GM23338 (cell line): Measurements from ENCODE around the gene NRP2. TPM values are rescaled to one million over a fixed set of nuclear protein-coding genes. Genes with fewer than 3 reads are reported as not detected.

Experiments used
- ATAC-seq: fragments of 200-7000 bp; cut with Tn5 transposase; 3 replicates; pipeline ENCODE4 v1.9.1; 2020
- DNase-seq: peaks from one replicate; pipeline ENCODE4 v3.0.0-alpha.2; 2015; ENCODE audit warnings: low spot score
- H2AFZ ChIP-seq: fragments of 200-600 bp; sonication (generic); 2 replicates; pipeline ENCODE4 v1.8.0; 2016; ENCODE audit warnings: antibody characterized with exemption, mild to moderate bottlenecking, moderate library complexity
- H3F3A ChIP-seq: fragments of 200-600 bp; sonication (generic); replicated peaks from 2 replicates; pipeline ENCODE4 v1.8.0; 2017; ENCODE audit warnings: antibody characterized with exemption, mixed run types, low read depth
- H3K27ac ChIP-seq: fragments of 200-600 bp; sonication (generic); 2 replicates; pipeline ENCODE4 v1.6.1; 2016; ENCODE audit warnings: low read depth
- H3K27me3 ChIP-seq: fragments of 200-600 bp; sonication (generic); 2 replicates; pipeline ENCODE4 v1.8.0; 2016; ENCODE audit warnings: mild to moderate bottlenecking, mixed run types, moderate library complexity; ENCODE audit not compliant: insufficient read depth
- H3K36me3 ChIP-seq: fragments of 200-600 bp; sonication (generic); 2 replicates; pipeline ENCODE4 v1.8.0; 2016; ENCODE audit warnings: mild to moderate bottlenecking; ENCODE audit not compliant: insufficient read depth
- H3K4me1 ChIP-seq: fragments of 200-600 bp; sonication (generic); 2 replicates; pipeline ENCODE4 v1.8.0; 2016; ENCODE audit warnings: mild to moderate bottlenecking, moderate library complexity; ENCODE audit not compliant: insufficient read depth
- H3K4me2 ChIP-seq: fragments of 200-600 bp; sonication (generic); 2 replicates; pipeline ENCODE4 v1.7.1; 2017; ENCODE audit warnings: mixed run types
- H3K4me3 ChIP-seq: fragments of 200-600 bp; sonication (generic); 2 replicates; pipeline ENCODE4 v1.6.1; 2016; ENCODE audit warnings: mixed run types
- H3K79me2 ChIP-seq: fragments of 200-600 bp; sonication (generic); replicated peaks from 2 replicates; pipeline ENCODE4 v1.8.0; 2017; ENCODE audit warnings: mild to moderate bottlenecking; ENCODE audit not compliant: insufficient read depth
- H3K9me2 ChIP-seq: fragments of 200-600 bp; sonication (generic); 2 replicates; pipeline ENCODE4 v1.8.0; 2017; ENCODE audit not compliant: insufficient read depth
- H4K20me1 ChIP-seq: fragments of 200-600 bp; sonication (generic); replicated peaks from 2 replicates; pipeline ENCODE4 v1.8.0; 2017; ENCODE audit warnings: mild to moderate bottlenecking; ENCODE audit not compliant: insufficient read depth
- H3K27ac Mint-ChIP-seq: 2 replicates; pipeline ENCODE4 v1.8.0; 2020; ENCODE audit warnings: inconsistent platforms, mild to moderate bottlenecking, moderate library complexity, mixed read lengths
- H3K27me3 Mint-ChIP-seq: 3 replicates; pipeline ENCODE4 v1.8.0; 2022; ENCODE audit warnings: low read depth, mild to moderate bottlenecking, moderate library complexity, mixed read lengths, inconsistent platforms; ENCODE audit not compliant: insufficient read depth, poor library complexity
- H3K36me3 Mint-ChIP-seq: 3 replicates; pipeline ENCODE4 v1.8.0; 2021; ENCODE audit warnings: low read depth, mild to moderate bottlenecking, inconsistent platforms, moderate library complexity, mixed read lengths
- H3K4me1 Mint-ChIP-seq: 3 replicates; pipeline ENCODE4 v1.8.0; 2020; ENCODE audit warnings: mild to moderate bottlenecking, inconsistent platforms, mixed read lengths
- H3K4me3 Mint-ChIP-seq: 3 replicates; pipeline ENCODE4 v1.8.0; 2021; ENCODE audit warnings: moderate library complexity, mild to moderate bottlenecking, inconsistent platforms, mixed read lengths
- H3K9me3 Mint-ChIP-seq: 3 replicates; pipeline ENCODE4 v1.8.0; 2020; ENCODE audit warnings: moderate library complexity, mild to moderate bottlenecking, inconsistent platforms, mixed read lengths
- CREB1 ChIP-seq: fragments of 250-450 bp; sonication (Bioruptor Pico); IDR thresholded peaks from 2 replicates; pipeline ENCODE4 v1.5.0; 2020; ENCODE audit warnings: low read depth, mild to moderate bottlenecking, moderate library complexity
- EZH2 ChIP-seq: fragments of 200-600 bp; sonication (generic); IDR thresholded peaks from one replicate; pipeline ENCODE4 v1.8.0; 2017; ENCODE audit warnings: antibody characterized with exemption, mild to moderate bottlenecking, low read depth; ENCODE audit not compliant: unreplicated experiment
- EZH2phosphoT487 ChIP-seq: fragments of 200-600 bp; sonication (generic); IDR thresholded peaks from one replicate; pipeline ENCODE4 v1.8.1; 2018; ENCODE audit warnings: antibody characterized with exemption; ENCODE audit not compliant: unreplicated experiment
- JUNB ChIP-seq: IDR thresholded peaks from one replicate; pipeline ENCODE4 v1.6.1; 2016; ENCODE audit warnings: antibody characterized with exemption; ENCODE audit not compliant: unreplicated experiment
- NANOG ChIP-seq: IDR thresholded peaks from 2 replicates; pipeline ENCODE4 v1.6.1; 2016; ENCODE audit warnings: antibody characterized with exemption, borderline replicate concordance
- POLR2AphosphoS5 ChIP-seq: IDR thresholded peaks from 2 replicates; pipeline ENCODE4 v1.6.1; 2016; ENCODE audit warnings: antibody characterized with exemption, low read depth
- ZNF114 ChIP-seq: fragments of 250-450 bp; sonication (Bioruptor Pico); IDR thresholded peaks from 2 replicates; pipeline ENCODE4 v1.5.0; 2020; ENCODE audit warnings: mild to moderate bottlenecking, moderate library complexity
- polyA plus RNA-seq: library from polyadenylated mRNA; unstranded; fragments of >200 nt; fragmentation: Nextera tagmentation; extraction: Ambion mirVana; gene quantifications from 2 replicates; pipeline ENCODE4 v1.2.1, GENCODE V29; 2016
- total RNA-seq: library from RNA; depleted of rRNA; stranded (reverse); fragments of >200 nt; shearing (Covaris generic); gene quantifications from 2 replicates; pipeline ENCODE4 v1.2.3, GENCODE V29; 2014
- TF ChIP-seq, protein P1 (sequence below): IDR thresholded peaks from 2 replicates; pipeline ENCODE4 v1.6.1; 2016; ENCODE audit warnings: antibody characterized with exemption
- TF ChIP-seq, protein P2 (sequence below): fragments of 250-450 bp; sonication (Bioruptor Pico); IDR thresholded peaks from 2 replicates; pipeline ENCODE4 v1.5.0; 2020; ENCODE audit warnings: mild to moderate bottlenecking, moderate library complexity
- TF ChIP-seq, protein P3 (sequence below), 2 experiments: fragments of 200-600 bp in 1 of 2; sonication (generic) in 1 of 2; conservative IDR thresholded peaks; 2 replicates each; pipeline versions ENCODE4 v1.5.1 to v1.6.1; 2016 to 2017; ENCODE audit warnings: antibody characterized with exemption in 2 of 2, low read depth in 2 of 2, mild to moderate bottlenecking in 2 of 2, moderate library complexity in 1 of 2

Gene NRP2
- total and polyA plus RNA-seq, 2 experiments from 2014 or later, result 18.4 to 22.0 TPM

DNA sequence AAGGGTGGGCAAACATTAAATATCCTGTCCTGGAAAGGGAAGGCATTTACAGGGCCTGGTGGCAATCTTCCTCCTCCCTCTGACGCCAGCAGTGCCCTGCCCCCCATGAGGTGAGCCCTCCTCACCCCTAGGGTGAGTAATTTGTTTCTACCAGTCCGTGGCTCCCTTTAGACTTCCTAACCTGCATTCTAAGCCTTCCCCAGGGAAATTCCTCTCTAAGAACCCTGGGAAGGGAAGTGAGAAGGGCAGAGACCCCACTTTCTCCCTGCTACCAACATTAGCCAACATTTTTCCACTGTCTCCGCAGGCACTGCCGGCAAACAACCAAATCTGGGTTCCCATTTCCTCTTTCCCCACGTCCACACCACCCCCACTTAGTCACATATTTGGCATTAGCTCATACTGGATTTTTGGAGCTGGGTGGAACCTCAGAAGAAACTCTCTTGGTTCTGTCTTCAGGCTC is 69.3 kb downstream of the NRP2 start:
- no peak overlapping the region for H3K4me3 Mint-ChIP-seq
- H3K79me2 ChIP-seq, result no peaks in the 10 kb centered on the region
- no peaks in the 10 kb centered on the region for H3K9me3 Mint-ChIP-seq
- peaks cover 14% of the 10 kb centered on the region for H3K9me2 ChIP-seq
- no peak overlapping the region for H3K27ac ChIP-seq
- TF ChIP-seq EZH2phosphoT487 (no peak), POLR2AphosphoS5 (no peak), ZNF114 (CRISPR knock-in tag) (no peak), JUNB (no peak), EZH2 (no peak)
- TF ChIP-seq, protein P1, sequence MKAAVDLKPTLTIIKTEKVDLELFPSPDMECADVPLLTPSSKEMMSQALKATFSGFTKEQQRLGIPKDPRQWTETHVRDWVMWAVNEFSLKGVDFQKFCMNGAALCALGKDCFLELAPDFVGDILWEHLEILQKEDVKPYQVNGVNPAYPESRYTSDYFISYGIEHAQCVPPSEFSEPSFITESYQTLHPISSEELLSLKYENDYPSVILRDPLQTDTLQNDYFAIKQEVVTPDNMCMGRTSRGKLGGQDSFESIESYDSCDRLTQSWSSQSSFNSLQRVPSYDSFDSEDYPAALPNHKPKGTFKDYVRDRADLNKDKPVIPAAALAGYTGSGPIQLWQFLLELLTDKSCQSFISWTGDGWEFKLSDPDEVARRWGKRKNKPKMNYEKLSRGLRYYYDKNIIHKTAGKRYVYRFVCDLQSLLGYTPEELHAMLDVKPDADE, result no peak
- peaks cover 29% of the 10 kb centered on the region for H3K36me3 Mint-ChIP-seq
- H3K27me3 Mint-ChIP-seq, result no peaks in the 10 kb centered on the region
- no peak overlapping the region for H3K4me3 ChIP-seq
- no peak for DNase-seq
- ATAC-seq, result no peak
- H2AFZ ChIP-seq, result no peak overlapping the region
- H3K27me3 ChIP-seq, result no peaks in the 10 kb centered on the region
- H3K4me1 ChIP-seq, result peaks cover 15% of the 10 kb centered on the region
- peaks cover 36% of the 10 kb centered on the region for H3K4me1 Mint-ChIP-seq
- no peaks in the 10 kb centered on the region for H4K20me1 ChIP-seq
- peak overlapping the region; percentile 82 for H3K27ac Mint-ChIP-seq
- H3K36me3 ChIP-seq, result no peaks in the 10 kb centered on the region; the same call in 1 of the 2 replicates
- no peaks in the 10 kb centered on the region for H3F3A ChIP-seq
- no peak overlapping the region for H3K4me2 ChIP-seq

DNA sequence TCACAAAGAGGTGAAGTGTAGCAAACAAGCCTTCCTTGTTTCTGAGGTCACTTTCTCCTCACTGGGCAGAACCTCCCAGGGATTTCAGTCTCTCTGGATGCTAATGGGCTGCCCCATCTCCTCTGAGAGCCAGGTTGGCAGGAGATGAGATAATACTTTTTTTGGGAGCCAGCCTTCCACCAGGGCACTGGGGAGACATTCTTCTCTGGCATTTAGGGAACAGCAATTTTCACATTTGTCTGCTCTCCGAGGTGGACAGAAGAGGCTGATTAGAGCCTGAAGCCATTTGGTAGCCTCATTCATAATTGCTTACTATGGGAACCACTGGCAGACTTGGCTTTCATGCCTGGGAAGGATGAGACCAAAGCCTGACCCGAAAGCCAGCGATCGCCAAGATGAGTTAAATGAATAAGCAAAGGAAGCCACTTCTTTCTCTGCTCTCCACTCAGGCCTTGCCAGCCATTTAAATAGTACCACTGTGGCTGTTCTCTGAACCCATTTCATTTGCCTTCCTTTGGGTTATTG is 70.1 kb downstream of the NRP2 start:
- no peaks in the 10 kb centered on the region for H3K79me2 ChIP-seq
- no peaks in the 10 kb centered on the region; the same call in 1 of the 2 replicates for H3K36me3 ChIP-seq
- DNase-seq (no peak), ATAC-seq (no peak)
- H4K20me1 ChIP-seq, result no peaks in the 10 kb centered on the region
- peaks cover 20% of the 10 kb centered on the region for H3K4me1 ChIP-seq
- H2AFZ ChIP-seq, result no peak overlapping the region
- no peak overlapping the region for H3K27ac ChIP-seq
- H3F3A ChIP-seq, result no peaks in the 10 kb centered on the region
- H3K4me2 ChIP-seq, result no peak overlapping the region
- no peak overlapping the region for H3K27ac Mint-ChIP-seq
- peaks cover 33% of the 10 kb centered on the region for H3K36me3 Mint-ChIP-seq
- no peaks in the 10 kb centered on the region for H3K27me3 ChIP-seq
- no peak overlapping the region for H3K4me3 Mint-ChIP-seq
- H3K27me3 Mint-ChIP-seq, result no peaks in the 10 kb centered on the region
- peaks cover 19% of the 10 kb centered on the region for H3K9me2 ChIP-seq
- no peak overlapping the region for H3K4me3 ChIP-seq
- H3K9me3 Mint-ChIP-seq, result no peaks in the 10 kb centered on the region
- H3K4me1 Mint-ChIP-seq, result peaks cover 36% of the 10 kb centered on the region
- TF ChIP-seq, protein P2, sequence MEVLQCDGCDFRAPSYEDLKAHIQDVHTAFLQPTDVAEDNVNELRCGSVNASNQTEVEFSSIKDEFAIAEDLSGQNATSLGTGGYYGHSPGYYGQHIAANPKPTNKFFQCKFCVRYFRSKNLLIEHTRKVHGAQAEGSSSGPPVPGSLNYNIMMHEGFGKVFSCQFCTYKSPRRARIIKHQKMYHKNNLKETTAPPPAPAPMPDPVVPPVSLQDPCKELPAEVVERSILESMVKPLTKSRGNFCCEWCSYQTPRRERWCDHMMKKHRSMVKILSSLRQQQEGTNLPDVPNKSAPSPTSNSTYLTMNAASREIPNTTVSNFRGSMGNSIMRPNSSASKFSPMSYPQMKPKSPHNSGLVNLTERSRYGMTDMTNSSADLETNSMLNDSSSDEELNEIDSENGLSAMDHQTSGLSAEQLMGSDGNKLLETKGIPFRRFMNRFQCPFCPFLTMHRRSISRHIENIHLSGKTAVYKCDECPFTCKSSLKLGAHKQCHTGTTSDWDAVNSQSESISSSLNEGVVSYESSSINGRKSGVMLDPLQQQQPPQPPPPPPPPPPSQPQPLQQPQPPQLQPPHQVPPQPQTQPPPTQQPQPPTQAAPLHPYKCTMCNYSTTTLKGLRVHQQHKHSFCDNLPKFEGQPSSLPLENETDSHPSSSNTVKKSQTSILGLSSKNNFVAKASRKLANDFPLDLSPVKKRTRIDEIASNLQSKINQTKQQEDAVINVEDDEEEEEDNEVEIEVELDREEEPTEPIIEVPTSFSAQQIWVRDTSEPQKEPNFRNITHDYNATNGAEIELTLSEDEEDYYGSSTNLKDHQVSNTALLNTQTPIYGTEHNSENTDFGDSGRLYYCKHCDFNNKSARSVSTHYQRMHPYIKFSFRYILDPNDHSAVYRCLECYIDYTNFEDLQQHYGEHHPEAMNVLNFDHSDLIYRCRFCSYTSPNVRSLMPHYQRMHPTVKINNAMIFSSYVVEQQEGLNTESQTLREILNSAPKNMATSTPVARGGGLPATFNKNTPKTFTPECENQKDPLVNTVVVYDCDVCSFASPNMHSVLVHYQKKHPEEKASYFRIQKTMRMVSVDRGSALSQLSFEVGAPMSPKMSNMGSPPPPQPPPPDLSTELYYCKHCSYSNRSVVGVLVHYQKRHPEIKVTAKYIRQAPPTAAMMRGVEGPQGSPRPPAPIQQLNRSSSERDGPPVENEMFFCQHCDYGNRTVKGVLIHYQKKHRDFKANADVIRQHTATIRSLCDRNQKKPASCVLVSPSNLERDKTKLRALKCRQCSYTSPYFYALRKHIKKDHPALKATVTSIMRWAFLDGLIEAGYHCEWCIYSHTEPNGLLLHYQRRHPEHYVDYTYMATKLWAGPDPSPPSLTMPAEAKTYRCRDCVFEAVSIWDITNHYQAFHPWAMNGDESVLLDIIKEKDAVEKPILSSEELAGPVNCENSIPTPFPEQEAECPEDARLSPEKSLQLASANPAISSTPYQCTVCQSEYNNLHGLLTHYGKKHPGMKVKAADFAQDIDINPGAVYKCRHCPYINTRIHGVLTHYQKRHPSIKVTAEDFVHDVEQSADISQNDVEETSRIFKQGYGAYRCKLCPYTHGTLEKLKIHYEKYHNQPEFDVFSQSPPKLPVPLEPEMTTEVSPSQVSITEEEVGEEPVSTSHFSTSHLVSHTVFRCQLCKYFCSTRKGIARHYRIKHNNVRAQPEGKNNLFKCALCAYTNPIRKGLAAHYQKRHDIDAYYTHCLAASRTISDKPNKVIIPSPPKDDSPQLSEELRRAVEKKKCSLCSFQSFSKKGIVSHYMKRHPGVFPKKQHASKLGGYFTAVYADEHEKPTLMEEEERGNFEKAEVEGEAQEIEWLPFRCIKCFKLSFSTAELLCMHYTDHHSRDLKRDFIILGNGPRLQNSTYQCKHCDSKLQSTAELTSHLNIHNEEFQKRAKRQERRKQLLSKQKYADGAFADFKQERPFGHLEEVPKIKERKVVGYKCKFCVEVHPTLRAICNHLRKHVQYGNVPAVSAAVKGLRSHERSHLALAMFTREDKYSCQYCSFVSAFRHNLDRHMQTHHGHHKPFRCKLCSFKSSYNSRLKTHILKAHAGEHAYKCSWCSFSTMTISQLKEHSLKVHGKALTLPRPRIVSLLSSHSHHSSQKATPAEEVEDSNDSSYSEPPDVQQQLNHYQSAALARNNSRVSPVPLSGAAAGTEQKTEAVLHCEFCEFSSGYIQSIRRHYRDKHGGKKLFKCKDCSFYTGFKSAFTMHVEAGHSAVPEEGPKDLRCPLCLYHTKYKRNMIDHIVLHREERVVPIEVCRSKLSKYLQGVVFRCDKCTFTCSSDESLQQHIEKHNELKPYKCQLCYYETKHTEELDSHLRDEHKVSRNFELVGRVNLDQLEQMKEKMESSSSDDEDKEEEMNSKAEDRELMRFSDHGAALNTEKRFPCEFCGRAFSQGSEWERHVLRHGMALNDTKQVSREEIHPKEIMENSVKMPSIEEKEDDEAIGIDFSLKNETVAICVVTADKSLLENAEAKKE (CRISPR knock-in tag), result no peak
- TF ChIP-seq NANOG (no peak), EZH2phosphoT487 (no peak), POLR2AphosphoS5 (no peak), CREB1 (CRISPR knock-in tag) (no peak), ZNF114 (CRISPR knock-in tag) (no peak)
- TF ChIP-seq, protein P1, result no peak
- TF ChIP-seq, protein P3, sequence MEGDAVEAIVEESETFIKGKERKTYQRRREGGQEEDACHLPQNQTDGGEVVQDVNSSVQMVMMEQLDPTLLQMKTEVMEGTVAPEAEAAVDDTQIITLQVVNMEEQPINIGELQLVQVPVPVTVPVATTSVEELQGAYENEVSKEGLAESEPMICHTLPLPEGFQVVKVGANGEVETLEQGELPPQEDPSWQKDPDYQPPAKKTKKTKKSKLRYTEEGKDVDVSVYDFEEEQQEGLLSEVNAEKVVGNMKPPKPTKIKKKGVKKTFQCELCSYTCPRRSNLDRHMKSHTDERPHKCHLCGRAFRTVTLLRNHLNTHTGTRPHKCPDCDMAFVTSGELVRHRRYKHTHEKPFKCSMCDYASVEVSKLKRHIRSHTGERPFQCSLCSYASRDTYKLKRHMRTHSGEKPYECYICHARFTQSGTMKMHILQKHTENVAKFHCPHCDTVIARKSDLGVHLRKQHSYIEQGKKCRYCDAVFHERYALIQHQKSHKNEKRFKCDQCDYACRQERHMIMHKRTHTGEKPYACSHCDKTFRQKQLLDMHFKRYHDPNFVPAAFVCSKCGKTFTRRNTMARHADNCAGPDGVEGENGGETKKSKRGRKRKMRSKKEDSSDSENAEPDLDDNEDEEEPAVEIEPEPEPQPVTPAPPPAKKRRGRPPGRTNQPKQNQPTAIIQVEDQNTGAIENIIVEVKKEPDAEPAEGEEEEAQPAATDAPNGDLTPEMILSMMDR (conservative IDR thresholded peaks at IDR 0.05; ENCODE audit: low read depth in 2 of 2), result no peak
